ACC112 (cell line): ENCODE results near the gene IL11.

Experiments used
- H2AFZ ChIP-seq: fragments of 200-600 bp; sonication (generic); one replicate; pipeline ENCODE4 v1.6.0; 2017; ENCODE audit warnings: antibody characterized with exemption, low read length; ENCODE audit not compliant: unreplicated experiment
- H3K27ac ChIP-seq: fragments of 200-600 bp; sonication (generic); 2 replicates; pipeline ENCODE4 v1.5.1; 2014; ENCODE audit warnings: low read depth, mild to moderate bottlenecking, antibody characterized with exemption, low read length, moderate library complexity
- H3K27me3 ChIP-seq: fragments of 200-600 bp; sonication (generic); 2 replicates; pipeline ENCODE4 v1.6.1; 2014; ENCODE audit warnings: mild to moderate bottlenecking, antibody characterized with exemption, low read length, moderate library complexity, mixed read lengths; ENCODE audit not compliant: insufficient read depth
- H3K36me3 ChIP-seq: fragments of 200-600 bp; sonication (generic); 2 replicates; pipeline ENCODE4 v1.6.1; 2016; ENCODE audit warnings: mild to moderate bottlenecking, antibody characterized with exemption, low read length, moderate library complexity, mixed read lengths; ENCODE audit not compliant: insufficient read depth
- H3K4me1 ChIP-seq: fragments of 200-600 bp; sonication (generic); one replicate; pipeline ENCODE4 v1.6.1; 2016; ENCODE audit warnings: low read length, mixed read lengths; ENCODE audit not compliant: insufficient read depth, unreplicated experiment, control insufficient read depth
- H3K4me3 ChIP-seq: fragments of 200-600 bp; sonication (generic); 2 replicates; pipeline ENCODE4 v1.5.1; 2014; ENCODE audit warnings: mild to moderate bottlenecking, low read depth, low read length
- H3K79me2 ChIP-seq: fragments of 200-600 bp; sonication (generic); one replicate; pipeline ENCODE4 v1.6.0; 2016; ENCODE audit warnings: low read length; ENCODE audit not compliant: control insufficient read depth, unreplicated experiment, insufficient read depth

The IL11 gene

DNA sequence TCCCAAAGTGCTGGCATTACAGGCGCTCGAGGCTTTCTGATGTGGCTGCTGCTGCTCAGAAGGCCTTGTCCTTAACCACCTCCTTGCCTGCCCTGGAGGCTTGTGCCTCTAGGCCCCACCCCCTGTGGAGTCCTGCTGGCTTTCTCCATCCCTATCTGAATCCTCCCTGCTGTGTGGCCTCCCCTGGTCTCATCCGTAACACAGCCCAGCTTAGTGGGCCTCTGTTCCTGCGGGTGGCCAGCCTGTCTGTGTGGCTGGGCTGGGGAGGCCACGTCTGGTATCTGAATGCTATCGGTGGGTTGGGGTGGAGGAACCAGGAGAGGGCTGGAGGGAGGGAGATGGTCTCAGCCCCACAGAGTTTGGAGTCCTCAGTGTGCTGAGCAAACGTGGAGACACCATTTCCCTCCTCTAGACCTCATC is 20.2 kb upstream of the IL11 start:
- H3K79me2 ChIP-seq: peaks cover 45% of the 10 kb centered on the region

DNA sequence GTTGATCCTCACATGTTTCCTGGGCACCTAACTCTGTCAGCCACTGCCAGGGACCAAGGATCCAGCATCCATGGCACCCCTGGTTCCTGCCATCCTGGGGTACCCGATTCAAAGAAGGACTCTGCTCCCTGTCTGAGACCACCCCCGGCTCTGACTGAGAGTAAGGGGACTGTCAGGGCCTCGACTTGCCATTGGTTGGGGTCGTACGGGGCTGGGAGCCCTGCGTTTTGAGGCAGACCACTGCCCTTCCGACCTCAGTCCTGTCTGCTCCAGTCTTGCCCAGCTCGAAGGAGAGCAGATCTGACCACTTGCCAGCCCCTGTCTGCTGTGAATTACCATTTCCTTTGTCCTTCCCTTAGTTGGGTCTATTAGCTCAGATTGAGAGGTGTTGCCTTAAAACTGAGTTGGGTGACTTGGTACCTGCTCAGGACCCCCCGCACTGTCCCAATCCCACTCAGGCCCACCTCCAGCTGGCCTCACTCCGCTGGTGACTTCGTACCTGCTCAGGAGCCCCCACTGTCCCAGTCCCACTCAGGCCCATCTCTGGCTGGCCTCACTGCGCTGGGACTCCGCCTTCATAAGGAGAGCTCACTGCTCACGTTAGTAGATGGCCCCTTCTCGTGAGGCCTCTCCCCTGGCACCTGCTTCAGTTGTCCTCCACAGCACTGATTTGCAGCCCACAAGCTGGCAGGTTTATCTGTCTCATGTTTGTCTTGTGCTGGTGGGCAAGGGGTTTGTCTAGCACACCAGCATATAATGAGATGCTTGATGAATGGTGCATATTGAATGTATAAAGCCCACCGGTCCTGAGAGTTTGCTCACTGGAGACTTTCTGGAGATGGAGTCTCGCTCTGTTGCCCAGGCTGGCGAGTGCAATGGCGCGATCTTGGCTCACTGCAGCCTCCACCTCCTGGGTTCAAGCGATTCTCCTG is 19.4 kb upstream of the IL11 start:
- Histone ChIP-seq H3K4me3 (no peak overlapping the region), H3K27me3 (no peaks in the 10 kb centered on the region), H3K79me2 (peaks cover 45% of the 10 kb centered on the region), H3K4me1 (peaks cover 14% of the 10 kb centered on the region), H2AFZ (no peak overlapping the region), H3K36me3 (peaks cover 27% of the 10 kb centered on the region; the same call in 1 of the 2 replicates), H3K27ac (no peak overlapping the region)

More for the DNA sequence above, 20.2 kb upstream of the IL11 start:
- H2AFZ ChIP-seq: no peak overlapping the region
- H3K4me1 ChIP-seq: peaks cover 14% of the 10 kb centered on the region
- peaks cover 27% of the 10 kb centered on the region; the same call in 1 of the 2 replicates for H3K36me3 ChIP-seq
- no peak overlapping the region for H3K27ac ChIP-seq
- no peaks in the 10 kb centered on the region for H3K27me3 ChIP-seq
- H3K4me3 ChIP-seq: no peak overlapping the region

DNA sequence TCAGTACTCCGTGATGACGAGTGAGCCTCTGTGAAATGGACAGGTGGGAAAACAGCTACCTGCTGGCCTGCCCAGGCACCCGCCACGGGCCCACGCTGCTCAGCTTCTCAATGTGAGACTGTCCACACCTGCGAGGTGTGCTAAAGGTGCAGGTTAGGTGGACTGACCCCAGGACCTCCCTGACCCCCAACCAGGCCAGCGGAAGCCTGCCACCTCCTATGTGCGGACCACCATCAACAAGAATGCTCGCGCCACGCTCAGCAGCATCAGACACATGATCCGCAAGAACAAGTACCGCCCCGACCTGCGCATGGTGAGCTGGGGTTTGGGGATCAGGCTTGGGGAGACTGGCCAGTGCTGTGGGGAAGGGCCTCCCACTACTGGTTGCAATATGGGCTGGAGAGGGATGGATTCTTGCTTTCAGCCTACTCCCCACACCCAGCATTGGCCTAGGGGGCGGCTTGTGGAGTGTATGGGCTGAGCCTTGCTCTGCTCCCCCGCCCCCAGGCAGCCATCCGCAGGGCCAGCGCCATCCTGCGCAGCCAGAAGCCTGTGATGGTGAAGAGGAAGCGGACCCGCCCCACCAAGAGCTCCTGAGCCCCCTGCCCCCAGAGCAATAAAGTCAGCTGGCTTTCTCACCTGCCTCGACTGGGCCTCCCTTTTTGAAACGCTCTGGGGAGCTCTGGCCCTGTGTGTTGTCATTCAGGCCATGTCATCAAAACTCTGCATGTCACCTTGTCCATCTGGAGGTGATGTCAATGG is 17.7 kb upstream of the IL11 start:
- Histone ChIP-seq H3K79me2 (peaks cover 45% of the 10 kb centered on the region), H3K4me3 (peak overlapping the region; percentile 84), H3K27ac (no peak overlapping the region), H3K27me3 (no peaks in the 10 kb centered on the region), H2AFZ (no peak overlapping the region), H3K36me3 (peaks cover 27% of the 10 kb centered on the region; the same call in 1 of the 2 replicates), H3K4me1 (peaks cover 14% of the 10 kb centered on the region)

DNA sequence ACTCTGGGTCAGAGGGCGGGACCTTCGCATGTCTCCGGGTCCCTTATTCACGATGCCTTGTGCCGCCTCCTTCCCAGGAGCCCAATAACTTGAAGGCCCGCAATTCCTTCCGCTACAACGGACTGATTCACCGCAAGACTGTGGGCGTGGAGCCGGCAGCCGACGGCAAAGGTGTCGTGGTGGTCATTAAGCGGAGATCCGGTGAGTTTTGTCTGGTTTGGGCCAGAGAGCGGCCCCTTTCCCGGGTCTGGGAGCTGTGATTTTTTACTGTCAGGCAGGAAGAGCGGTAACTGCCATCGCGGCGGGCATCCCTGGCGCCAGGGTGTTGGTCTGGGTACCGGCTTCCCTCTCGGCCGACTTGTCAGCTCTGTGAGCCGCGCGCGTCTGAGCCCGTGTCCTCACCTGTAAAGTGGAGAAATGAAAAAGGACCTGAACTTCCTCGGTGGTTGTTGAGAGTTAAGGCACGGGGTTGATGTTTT is 16.3 kb upstream of the IL11 start:
- Histone ChIP-seq H3K27me3 (no peaks in the 10 kb centered on the region), H3K4me1 (peaks cover 14% of the 10 kb centered on the region), H3K79me2 (peaks cover 45% of the 10 kb centered on the region), H3K27ac (peak overlapping the region; percentile 37; the same call in 1 of the 2 replicates), H2AFZ (no peak overlapping the region), H3K36me3 (peaks cover 27% of the 10 kb centered on the region; the same call in 1 of the 2 replicates), H3K4me3 (peak overlapping the region; percentile 84)

DNA sequence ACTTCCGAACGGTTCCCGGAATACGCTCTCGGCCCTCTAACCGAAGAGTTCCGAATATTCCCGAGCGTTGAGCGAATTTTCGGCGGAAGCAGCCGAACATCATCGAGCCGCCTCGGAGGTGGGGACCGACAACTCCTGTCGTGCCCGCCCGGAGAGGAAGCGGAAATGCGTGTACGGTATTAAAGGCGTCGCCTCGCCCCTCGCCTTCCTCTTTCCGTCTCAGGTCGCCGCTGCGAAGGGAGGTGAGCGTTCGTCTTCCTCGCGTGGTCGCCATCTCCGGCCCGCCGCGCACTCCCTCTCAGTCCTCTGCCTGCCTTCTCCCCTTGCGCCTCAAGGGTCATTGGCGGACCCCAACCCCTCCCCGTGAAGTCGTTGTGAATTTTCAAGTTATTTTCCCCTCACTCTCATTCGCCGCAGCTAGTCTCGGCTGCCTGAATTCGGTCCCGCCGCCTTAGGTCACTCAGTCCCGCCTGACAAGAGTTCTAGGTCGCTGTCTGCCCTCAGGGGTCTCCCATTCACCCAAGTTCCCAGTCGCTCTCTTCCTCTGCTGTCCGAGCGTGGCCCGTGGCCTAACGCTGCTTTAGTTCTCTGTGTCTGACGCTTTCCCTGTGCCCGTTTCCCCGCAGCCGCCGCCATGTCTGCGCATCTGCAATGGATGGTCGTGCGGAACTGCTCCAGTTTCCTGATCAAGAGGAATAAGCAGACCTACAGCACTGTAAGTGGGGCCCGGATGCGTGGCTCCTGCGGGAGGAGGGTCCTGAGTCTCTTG is 15.6 kb upstream of the IL11 start, which contains the start of gene RPL28:
Gene RPL28 (plus strand): TSS at position 209 of the 769 bp plus-strand sequence. CDS start 426 bp downstream, at position 635.
- peak within 1 kb of the TSS; percentile 82 for H3K27ac ChIP-seq
- H3K27me3 ChIP-seq: no peaks in the 10 kb centered on the region
- H3K4me1 ChIP-seq: peaks cover 14% of the 10 kb centered on the region
- peaks cover 24% of the 10 kb centered on the region; the same call in 1 of the 2 replicates for H3K36me3 ChIP-seq
- H3K4me3 ChIP-seq: peak within 1 kb of the TSS; percentile 84
- peaks cover 42% of the 10 kb centered on the region for H3K79me2 ChIP-seq
- no peak within 1 kb of the TSS for H2AFZ ChIP-seq

DNA sequence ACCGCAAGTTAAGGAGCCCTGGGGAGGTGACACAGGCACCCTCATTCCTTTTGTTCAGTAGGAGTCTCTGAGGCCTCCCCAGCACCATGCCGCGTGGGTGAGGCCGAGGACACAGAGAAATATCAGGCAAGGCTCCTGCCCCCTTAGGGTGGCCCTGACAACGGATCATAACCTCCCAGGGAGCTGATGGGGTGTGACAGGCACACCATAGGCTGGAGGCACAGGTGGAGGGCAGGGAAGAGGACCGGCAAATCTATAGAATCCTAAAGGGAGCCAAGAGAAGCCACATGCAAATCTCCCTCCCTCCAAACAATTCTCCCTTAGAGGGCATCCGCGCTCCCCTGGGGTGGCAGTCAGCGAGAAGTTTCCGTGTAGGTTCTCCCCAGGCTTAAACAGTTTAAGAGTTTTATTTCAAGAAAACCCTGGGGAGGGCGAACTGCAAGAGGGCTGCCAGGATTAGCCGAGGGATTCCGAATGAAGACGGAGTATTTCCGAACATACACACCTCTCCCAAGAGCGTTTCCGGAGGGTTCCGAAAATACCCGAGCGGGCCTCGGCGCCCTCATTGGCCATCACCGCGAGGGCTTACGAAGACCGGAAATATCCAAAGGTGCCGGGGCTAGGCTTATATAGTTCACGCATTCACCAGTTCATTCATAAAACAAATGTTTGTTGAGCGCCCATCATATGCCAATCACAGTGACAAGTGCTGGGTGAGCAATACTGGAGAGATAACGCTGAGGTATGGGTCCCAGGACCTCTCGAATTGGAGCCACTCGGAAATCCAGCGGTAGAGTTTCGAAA is 14.9 kb upstream of the IL11 start:
- Histone ChIP-seq H3K36me3 (peaks cover 19% of the 10 kb centered on the region; the same call in 1 of the 2 replicates), H3K27me3 (no peaks in the 10 kb centered on the region), H3K4me3 (peak overlapping the region; percentile 84), H2AFZ (no peak overlapping the region), H3K79me2 (peaks cover 42% of the 10 kb centered on the region), H3K4me1 (peaks cover 14% of the 10 kb centered on the region), H3K27ac (peak overlapping the region; percentile 82)

DNA sequence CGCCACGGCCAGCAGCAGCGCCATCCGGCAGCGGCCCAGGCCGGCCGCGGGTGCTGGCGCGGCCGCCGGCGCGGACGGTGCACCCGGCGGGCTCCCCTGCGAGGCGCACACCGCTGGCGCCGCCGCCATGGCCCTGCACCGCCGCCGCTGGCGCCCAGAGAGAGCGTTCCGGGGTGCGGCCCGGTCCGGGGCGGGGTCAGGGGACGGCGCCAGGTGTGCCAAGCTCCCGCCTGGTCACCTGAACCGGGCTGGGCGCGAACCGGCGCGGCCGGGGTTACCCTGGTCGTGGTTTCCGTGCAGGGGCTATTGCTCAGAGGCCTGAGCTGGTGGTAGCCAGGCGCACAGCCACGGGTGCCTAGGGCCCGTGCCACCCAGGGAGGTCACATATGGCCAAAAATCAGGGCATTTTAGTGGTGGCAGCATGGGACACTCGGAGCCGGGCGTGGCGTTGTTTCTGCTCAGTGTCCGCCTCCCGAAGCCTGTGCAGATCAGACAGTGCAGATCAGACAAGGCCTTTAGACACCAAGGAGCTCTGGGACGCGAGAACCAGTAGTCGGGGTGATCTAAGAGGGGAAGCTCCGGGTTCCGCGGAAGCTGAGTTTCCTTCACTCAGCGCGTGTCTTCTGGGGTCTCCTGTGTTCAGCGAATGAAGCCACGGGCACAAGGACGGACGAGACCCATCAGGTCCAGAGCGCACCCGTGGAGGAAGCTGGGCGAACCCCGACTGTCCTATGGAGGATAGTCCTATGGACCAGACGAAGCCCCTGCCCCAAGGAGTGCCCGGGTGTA is 14.1 kb upstream of the IL11 start, which contains the start of gene TMEM238:
Gene TMEM238 (minus strand): TSS at position 162 of the 789 bp plus-strand sequence. CDS start 33 bp downstream, at position 129.
- Histone ChIP-seq H3K27me3 (no peaks in the 10 kb centered on the region), H3K4me1 (peaks cover 14% of the 10 kb centered on the region), H3K27ac (peak within 1 kb of the TSS; percentile 82; the same call in 1 of the 2 replicates), H2AFZ (peak within 1 kb of the TSS; percentile 6), H3K79me2 (peaks cover 35% of the 10 kb centered on the region), H3K36me3 (peaks cover 15% of the 10 kb centered on the region; the same call in 1 of the 2 replicates), H3K4me3 (peak within 1 kb of the TSS; percentile 84)

DNA sequence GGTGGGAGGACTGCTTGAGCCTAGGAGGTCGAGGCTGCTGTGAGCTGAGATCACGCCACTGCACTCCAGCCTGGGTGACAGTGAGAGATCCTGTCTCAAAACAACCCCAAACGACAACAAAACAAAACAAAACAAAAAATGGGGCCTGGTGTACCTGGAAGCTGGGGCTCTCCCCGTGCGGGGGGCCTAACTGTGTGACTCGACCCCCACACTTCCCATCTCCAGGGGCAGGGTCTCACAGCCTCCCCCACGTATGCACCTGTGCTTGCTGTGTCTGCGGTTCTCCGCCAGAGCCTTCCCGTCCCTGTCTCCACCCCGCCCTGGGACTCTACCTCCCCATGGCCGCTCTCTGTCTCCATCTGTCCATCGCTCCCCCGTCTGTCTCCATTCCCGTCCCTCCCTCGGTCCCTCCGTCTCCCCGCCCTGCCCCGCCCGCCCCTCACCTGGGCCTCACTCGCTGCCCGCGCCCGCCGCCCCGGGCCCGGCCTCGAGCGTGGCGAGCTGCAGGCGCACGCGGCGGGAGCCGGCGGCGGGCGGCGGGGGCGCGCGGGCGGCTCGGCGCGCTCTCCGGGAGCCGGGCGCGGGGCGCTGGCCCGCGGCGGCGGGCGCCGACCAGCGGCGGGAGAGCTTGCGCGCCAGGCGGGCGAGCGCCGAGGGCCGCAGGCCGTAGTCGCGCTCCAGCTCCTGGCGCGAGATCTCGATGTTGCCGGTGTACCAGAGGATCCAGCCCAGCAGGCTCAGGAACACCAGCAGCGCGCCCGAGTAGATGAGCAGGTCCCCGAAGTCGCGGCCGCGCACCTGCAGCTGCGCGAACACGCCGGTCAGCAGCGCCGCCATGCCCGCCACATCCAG is 13.2 kb upstream of the IL11 start:
- Histone ChIP-seq H3K36me3 (peaks cover 13% of the 10 kb centered on the region; the same call in 1 of the 2 replicates), H3K79me2 (peaks cover 27% of the 10 kb centered on the region), H3K27ac (no peak overlapping the region), H3K4me1 (peaks cover 14% of the 10 kb centered on the region), H2AFZ (peak overlapping the region; percentile 6), H3K27me3 (no peaks in the 10 kb centered on the region), H3K4me3 (peak overlapping the region; percentile 84)
